ENCODE measurements around the gene FLT1.

- TF ChIP-seq, protein P1, sequence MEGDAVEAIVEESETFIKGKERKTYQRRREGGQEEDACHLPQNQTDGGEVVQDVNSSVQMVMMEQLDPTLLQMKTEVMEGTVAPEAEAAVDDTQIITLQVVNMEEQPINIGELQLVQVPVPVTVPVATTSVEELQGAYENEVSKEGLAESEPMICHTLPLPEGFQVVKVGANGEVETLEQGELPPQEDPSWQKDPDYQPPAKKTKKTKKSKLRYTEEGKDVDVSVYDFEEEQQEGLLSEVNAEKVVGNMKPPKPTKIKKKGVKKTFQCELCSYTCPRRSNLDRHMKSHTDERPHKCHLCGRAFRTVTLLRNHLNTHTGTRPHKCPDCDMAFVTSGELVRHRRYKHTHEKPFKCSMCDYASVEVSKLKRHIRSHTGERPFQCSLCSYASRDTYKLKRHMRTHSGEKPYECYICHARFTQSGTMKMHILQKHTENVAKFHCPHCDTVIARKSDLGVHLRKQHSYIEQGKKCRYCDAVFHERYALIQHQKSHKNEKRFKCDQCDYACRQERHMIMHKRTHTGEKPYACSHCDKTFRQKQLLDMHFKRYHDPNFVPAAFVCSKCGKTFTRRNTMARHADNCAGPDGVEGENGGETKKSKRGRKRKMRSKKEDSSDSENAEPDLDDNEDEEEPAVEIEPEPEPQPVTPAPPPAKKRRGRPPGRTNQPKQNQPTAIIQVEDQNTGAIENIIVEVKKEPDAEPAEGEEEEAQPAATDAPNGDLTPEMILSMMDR (IDR thresholded peaks at IDR 0.05): no peak
- no peak for TF ChIP-seq POLR2A (IDR thresholded peaks at IDR 0.05)
Measured at GRCh38 chr13:28513745-28514144, 18.8 kb upstream of the FLT1 start.
